Measurements from ENCODE around the gene RAB32. TPM values are rescaled to one million over a fixed set of nuclear protein-coding genes. Genes with fewer than 3 reads are reported as not detected.
A peak's percentile ranks its signal among the peaks of the same experiment; 100 is the strongest.

The RAB32 gene
- not detected for polyA plus RNA-seq (2012; ENCODE audit: insufficient read depth, insufficient read length, low read depth)

- Histone ChIP-seq H3K9me3 (no peaks in the 10 kb centered on the region), H3K4me3 (ENCODE audit: low read depth, low read length) (no peak within 1 kb of the TSS; the same call in 1 of the 2 replicates), H3K4me1 (no peaks in the 10 kb centered on the region), H3K27me3 (no peaks in the 10 kb centered on the region), H3K36me3 (no peaks in the 10 kb centered on the region)
- peak; percentile 60 for DNase-seq
- peak; percentile 39 for TF ChIP-seq CTCF (IDR thresholded peaks at IDR 0.05; ENCODE audit: low read depth, low read length)
Observed at GRCh38 chr6:146543211-146543939, at the start of gene RAB32. RAB32 (plus strand) TSS chr6:146543833; CDS start chr6:146543872, 39 bp downstream.

- DNase-seq: no peak
- no peak for TF ChIP-seq CTCF (IDR thresholded peaks at IDR 0.05; ENCODE audit: low read depth, low read length)
- no peaks in the 10 kb centered on the region for H3K36me3 ChIP-seq
- no peaks in the 10 kb centered on the region for H3K9me3 ChIP-seq
- no peak overlapping the region for H3K4me3 ChIP-seq (ENCODE audit: low read depth, low read length)
- H3K4me1 ChIP-seq: no peaks in the 10 kb centered on the region
- H3K27me3 ChIP-seq: no peaks in the 10 kb centered on the region
Observed at GRCh38 chr6:146498309-146498708, 45.3 kb upstream of the RAB32 start.

- TF ChIP-seq CTCF (IDR thresholded peaks at IDR 0.05; ENCODE audit: low read depth, low read length): no peak
- Histone ChIP-seq H3K27me3 (peaks cover 3% of the 10 kb centered on the region; the same call in 1 of the 2 replicates), H3K4me3 (ENCODE audit: low read depth, low read length) (no peak overlapping the region), H3K4me1 (no peaks in the 10 kb centered on the region), H3K36me3 (no peaks in the 10 kb centered on the region), H3K9me3 (no peaks in the 10 kb centered on the region)
- DNase-seq: no peak
Observed at GRCh38 chr6:146503096-146503495, 40.5 kb upstream of the RAB32 start.

GRCh38 chr6:146515212-146515611 is 28.4 kb upstream of the RAB32 start:
- DNase-seq: no peak
- Histone ChIP-seq H3K36me3 (no peaks in the 10 kb centered on the region), H3K27me3 (no peaks in the 10 kb centered on the region), H3K4me3 (ENCODE audit: low read depth, low read length) (no peak overlapping the region), H3K9me3 (no peaks in the 10 kb centered on the region), H3K4me1 (no peaks in the 10 kb centered on the region)
- no peak for TF ChIP-seq CTCF (IDR thresholded peaks at IDR 0.05; ENCODE audit: low read depth, low read length)

- peak; percentile 27 for TF ChIP-seq CTCF (IDR thresholded peaks at IDR 0.05; ENCODE audit: low read depth, low read length)
- H3K27me3 ChIP-seq: no peaks in the 10 kb centered on the region
- H3K4me3 ChIP-seq (ENCODE audit: low read depth, low read length): no peak overlapping the region
- no peaks in the 10 kb centered on the region for H3K4me1 ChIP-seq
- no peaks in the 10 kb centered on the region for H3K9me3 ChIP-seq
- no peak for DNase-seq
- H3K36me3 ChIP-seq: no peaks in the 10 kb centered on the region
Observed at GRCh38 chr6:146526192-146526591, 17.4 kb upstream of the RAB32 start.

- Histone ChIP-seq H3K4me1 (no peaks in the 10 kb centered on the region), H3K9me3 (no peaks in the 10 kb centered on the region), H3K27me3 (no peaks in the 10 kb centered on the region), H3K4me3 (ENCODE audit: low read depth, low read length) (no peak overlapping the region), H3K36me3 (no peaks in the 10 kb centered on the region)
- TF ChIP-seq CTCF (IDR thresholded peaks at IDR 0.05; ENCODE audit: low read depth, low read length): no peak
- no peak for DNase-seq
Observed at GRCh38 chr6:146532702-146533101, 10.9 kb upstream of the RAB32 start.

Measured in BE2C (cell line).